Ammon's horn (tissue), 1 donor: ENCODE results near the gene MTMR3.
"Not testable (repeated sequence)": the region's sequence is repeated elsewhere in the genome, so short reads cannot be mapped to it uniquely, and the experiment has no call there.

ENCODE experiments used
- DNase-seq: peaks from one replicate; pipeline ENCODE4 v3.0.0-alpha.2; 2016; ENCODE audit warnings: low spot score

Gene MTMR3

GRCh38 chr22:29967461-29967860, 84.5 kb downstream of the MTMR3 start:
- no peak for DNase-seq

- DNase-seq, result no peak
Observed at GRCh38 chr22:29971607-29972006, 88.6 kb downstream of the MTMR3 start.

GRCh38 chr22:29972121-29972520, 89.1 kb downstream of the MTMR3 start:
- DNase-seq, result peak; percentile 40

GRCh38 chr22:29973269-29973668, 90.3 kb downstream of the MTMR3 start:
- DNase-seq, result no peak

GRCh38 chr22:29973680-29974079, 90.7 kb downstream of the MTMR3 start:
- DNase-seq, result not testable (repeated sequence)

GRCh38 chr22:29975494-29975893, 92.5 kb downstream of the MTMR3 start:
- DNase-seq, result no peak

- DNase-seq, result no peak
Observed at GRCh38 chr22:29977107-29977506, 94.1 kb downstream of the MTMR3 start.

- no peak for DNase-seq
Observed at GRCh38 chr22:29979777-29980321, 96.9 kb downstream of the MTMR3 start.

- DNase-seq, result no peak
Observed at GRCh38 chr22:29983296-29983917, 100.4 kb downstream of the MTMR3 start.

GRCh38 chr22:29985912-29986311, 102.9 kb downstream of the MTMR3 start:
- no peak for DNase-seq

- peak; percentile 75 for DNase-seq
Observed at GRCh38 chr22:29987137-29987536, 104.2 kb downstream of the MTMR3 start.

- peak; percentile 21 for DNase-seq
Observed at GRCh38 chr22:29988719-29989118, 105.7 kb downstream of the MTMR3 start.

- DNase-seq, result no peak
Observed at GRCh38 chr22:29989446-29989845, 106.5 kb downstream of the MTMR3 start.

- no peak for DNase-seq
Observed at GRCh38 chr22:29992341-29993275, 109.6 kb downstream of the MTMR3 start.

GRCh38 chr22:29994027-29994715, 111.2 kb downstream of the MTMR3 start:
- DNase-seq, result no peak

- no peak for DNase-seq
Observed at GRCh38 chr22:29994943-29995342, 112.0 kb downstream of the MTMR3 start.

GRCh38 chr22:29997107-29997506, 114.1 kb downstream of the MTMR3 start:
- no peak for DNase-seq

- no peak for DNase-seq
Observed at GRCh38 chr22:29997516-29997915, 114.5 kb downstream of the MTMR3 start.

GRCh38 chr22:29998627-29999384, 115.8 kb downstream of the MTMR3 start:
- DNase-seq, result no peak

- no peak for DNase-seq
Observed at GRCh38 chr22:30000566-30000965, 117.6 kb downstream of the MTMR3 start.

- no peak for DNase-seq
Observed at GRCh38 chr22:30001459-30001858, 118.5 kb downstream of the MTMR3 start.
